Stimulated activated CD4-positive, alpha-beta T cell treated with anti-CD3 and anti-CD28 coated beads, Interleukin-15, amount 100 ng/mL, for 48 hours (primary cell): ENCODE data around the gene EPGN.

Source experiments
- DNase-seq, 2 donors: peaks; one replicate each; pipeline ENCODE4 v3.0.0-alpha.2; 2020; ENCODE audit warnings: low read depth in 2 of 2

EPGN gene

GRCh38 chr4:74311696-74312313 is 3.5 kb downstream of the EPGN start:
- DNase-seq = no peak

DNA sequence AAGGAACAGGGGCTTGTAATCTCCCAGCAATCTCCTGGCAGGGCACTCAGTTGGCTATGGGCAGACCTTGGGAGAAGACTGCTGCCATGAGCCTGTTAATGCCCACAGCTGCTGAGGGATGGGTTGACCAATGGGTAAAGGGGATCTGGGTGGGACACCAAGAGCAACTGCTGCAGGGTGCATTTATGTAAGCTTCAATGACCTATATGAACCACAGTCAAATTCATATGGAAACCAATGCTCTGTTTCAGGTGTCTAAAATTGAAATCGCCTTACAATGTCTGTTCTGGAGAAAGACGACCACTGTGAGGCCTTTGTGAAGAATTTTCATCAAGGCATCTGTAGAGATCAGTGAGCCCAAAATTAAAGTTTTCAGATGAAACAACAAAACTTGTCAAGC is 6.1 kb downstream of the EPGN start:
- DNase-seq = no peak

GRCh38 chr4:74314944-74315343 is 6.7 kb downstream of the EPGN start:
- no peak for DNase-seq

DNA sequence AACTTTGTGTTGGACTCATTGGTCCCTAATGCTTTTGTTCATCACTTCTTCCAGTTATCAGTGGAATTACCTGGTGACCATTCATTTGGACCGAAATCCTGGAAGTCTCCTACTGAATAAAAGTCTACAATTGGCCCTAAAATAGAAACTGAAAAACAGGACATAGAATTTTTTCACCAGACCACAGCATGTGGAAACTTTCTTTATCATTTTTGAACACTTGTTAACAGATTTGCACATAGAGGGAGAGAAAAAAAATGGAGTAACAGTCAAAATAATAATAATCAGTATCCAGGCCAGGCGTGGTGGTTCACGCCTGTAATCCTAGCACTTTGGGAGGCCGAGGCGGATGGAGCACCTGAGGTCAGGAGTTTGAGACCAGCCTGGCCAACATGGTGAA is 7.1 kb downstream of the EPGN start:
- DNase-seq = no peak

- DNase-seq = no peak
Measured at GRCh38 chr4:74316397-74316796, 8.1 kb downstream of the EPGN start.

DNA sequence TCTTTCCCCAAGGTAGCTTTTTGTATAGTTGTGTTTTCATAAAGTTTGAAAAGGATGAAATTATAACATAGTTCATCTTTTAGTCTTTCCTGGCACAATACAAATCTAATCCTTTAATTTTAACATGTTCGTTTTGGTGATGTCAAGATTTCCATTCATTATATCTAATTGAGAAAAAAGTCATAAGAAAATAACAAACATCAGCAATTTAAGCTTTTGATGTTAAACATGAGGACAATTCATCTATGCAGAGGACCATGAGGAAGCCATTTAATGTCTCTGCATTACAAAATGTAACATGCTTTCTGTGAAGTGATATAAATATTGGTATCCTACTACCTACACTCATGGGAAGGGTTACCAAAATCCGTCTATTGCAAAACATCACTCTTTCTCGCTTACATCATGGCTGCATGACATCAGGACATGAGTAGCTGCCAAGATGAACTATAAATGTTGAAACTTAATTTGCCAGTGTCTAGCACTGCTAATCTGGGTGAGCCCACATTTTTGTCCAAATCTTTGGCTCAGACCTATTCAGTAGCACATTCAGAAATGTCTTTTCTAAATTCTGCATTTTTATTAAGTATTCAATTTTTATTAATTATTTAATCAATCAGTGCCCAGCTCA is 9.5 kb downstream of the EPGN start:
- no peak for DNase-seq

- no peak for DNase-seq
Measured at GRCh38 chr4:74318276-74318675, 10.0 kb downstream of the EPGN start.

- no peak for DNase-seq
Measured at GRCh38 chr4:74319470-74319869, 11.2 kb downstream of the EPGN start.

DNA sequence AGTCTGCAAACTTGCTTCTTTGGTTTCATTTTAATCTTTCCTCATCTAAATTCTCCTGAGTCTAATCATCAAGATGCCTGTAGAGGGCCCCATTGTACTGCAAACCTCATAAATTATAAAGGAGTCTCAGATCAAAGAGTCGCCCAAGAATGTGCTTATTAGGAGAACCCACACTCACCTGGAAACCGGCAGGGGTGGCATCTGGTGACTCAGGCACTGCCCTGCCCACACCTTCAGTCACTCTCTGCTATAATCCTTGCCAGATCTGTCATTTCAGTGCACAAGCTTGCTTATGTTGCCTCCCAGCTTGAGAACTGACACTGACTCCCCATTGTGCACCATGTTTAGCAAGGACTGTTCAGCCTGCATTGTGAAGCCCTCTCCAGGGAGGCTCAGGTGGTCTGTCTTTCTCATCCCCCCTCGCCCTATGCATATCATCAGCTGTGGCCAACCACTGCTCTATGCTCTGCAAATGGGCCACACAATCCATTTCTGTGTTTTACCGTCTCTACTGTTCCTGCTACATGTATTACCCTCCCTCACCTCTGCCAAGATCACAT is 12.4 kb downstream of the EPGN start:
- peak in 1 of 2 donors; percentile 16 for DNase-seq

- no peak for DNase-seq
Measured at GRCh38 chr4:74322301-74322700, 14.0 kb downstream of the EPGN start.

DNA sequence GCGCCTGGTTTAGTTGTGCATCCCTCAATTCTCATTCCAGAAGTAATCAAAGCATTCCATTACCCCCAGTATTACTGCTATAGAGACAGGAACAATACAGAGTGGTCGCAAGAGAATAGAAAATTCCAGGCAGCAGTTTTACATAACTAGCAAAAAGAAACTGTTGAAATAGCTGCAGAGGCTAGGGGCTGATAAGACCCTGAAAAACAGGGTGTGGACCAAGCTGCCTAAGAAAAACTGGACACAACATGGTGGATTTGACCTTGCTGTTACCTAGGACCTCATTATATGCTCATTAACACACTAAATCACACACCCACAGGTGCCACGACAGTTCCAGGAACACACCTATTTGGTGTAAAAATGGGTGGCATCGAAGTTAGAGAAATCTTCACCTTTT is 15.4 kb downstream of the EPGN start:
- no peak for DNase-seq

GRCh38 chr4:74324262-74324661 is 16.0 kb downstream of the EPGN start:
- DNase-seq = no peak

DNA sequence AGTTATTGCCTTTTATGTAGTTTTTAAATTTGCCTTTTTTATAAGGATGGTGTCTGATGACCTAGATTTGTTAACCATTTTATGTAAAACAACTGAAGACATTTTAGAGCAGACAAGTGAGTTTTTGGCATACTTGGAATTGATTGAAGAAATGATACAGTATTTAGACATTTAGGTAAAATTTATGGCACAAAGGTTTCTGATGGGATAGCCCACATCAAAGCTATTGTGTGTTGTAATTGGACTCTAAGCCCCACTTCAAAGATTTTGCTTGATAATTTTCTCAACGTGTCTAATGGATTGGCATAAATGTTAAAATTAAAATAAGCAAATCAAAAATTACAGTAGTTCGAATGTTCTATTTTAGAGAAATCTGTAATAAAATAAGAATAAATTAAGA is 17.6 kb downstream of the EPGN start:
- DNase-seq = no peak

GRCh38 chr4:74327762-74328161 is 19.5 kb downstream of the EPGN start:
- no peak for DNase-seq

GRCh38 chr4:74328501-74328900 is 20.2 kb downstream of the EPGN start:
- no peak for DNase-seq

GRCh38 chr4:74329307-74329706 is 21.0 kb downstream of the EPGN start:
- DNase-seq = no peak

- no peak for DNase-seq
Measured at GRCh38 chr4:74330295-74330750, 22.1 kb downstream of the EPGN start.

GRCh38 chr4:74331252-74331651 is 23.0 kb downstream of the EPGN start:
- no peak for DNase-seq

DNA sequence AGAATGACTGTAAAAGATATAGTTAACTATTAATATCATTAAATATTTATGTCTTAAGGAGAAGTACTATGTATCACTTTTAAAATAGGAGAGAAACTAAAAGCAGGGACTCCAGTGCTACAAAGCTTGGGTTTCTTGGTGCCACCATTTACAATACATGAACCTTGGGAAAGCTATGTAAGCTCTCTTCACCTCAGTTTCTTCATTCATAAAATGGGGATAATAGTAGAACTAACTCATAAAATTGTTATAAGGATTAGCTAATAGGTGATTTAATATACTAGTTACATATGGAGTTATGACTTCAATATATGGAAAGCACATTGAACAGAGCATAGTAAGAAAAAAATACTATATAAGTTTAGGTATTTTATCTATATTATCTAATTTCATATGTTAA is 23.7 kb downstream of the EPGN start:
- DNase-seq = no peak

DNA sequence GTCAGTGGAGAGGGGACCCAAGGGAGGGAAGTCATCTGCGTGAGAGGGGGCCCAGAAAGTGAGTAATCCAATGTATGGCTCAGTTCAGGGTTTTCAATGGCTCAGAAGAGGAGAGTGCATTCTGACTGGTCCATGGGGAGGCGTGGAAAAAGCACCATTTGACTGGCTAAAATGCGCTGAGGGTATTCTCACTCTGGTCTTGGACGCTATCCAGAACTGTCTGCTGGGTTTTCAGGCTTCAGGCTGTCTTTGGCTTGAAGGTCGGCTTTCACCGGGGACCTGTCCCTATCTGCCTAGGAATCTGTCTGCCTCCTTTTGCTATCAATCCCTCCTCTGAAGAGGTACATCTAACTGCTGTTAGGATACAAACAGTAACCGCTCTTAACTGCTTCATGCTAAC is 26.4 kb downstream of the EPGN start:
- DNase-seq = no peak

- DNase-seq = no peak
Measured at GRCh38 chr4:74335341-74336021, 27.2 kb downstream of the EPGN start.

DNA sequence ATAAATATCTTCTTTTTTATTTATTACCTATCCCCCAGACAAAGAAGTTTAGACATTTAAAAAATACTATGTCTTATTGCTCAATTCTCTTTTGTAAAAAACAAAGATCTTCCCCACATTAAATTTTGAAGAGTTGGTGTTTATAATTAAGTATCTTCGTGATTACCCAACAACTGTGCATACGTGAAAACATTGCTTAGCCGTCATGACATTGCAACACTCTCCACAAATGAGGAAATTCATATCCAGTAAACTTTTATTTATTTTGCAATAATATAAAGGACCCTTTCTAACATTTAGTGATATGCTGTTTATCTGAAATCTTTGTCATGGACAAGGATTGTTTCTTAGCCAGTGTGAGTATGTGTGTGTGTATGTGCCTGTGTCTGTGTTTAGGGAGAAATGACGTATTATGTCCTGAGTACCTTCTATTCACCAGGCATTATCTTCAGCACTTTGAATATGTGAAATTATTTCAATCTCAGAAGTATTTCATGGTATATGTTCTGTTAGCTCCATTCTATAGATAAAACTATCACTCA is 30.6 kb downstream of the EPGN start:
- DNase-seq = no peak

GRCh38 chr4:74339501-74339900 is 31.2 kb downstream of the EPGN start:
- DNase-seq = no peak
